Activated CD8-positive, alpha-beta memory T cell treated with anti-CD3 and anti-CD28 coated beads, Interleukin-2, amount 50 U/mL, for 48 hours (primary cell): Measurements from ENCODE around the gene GPBAR1.

Experiments
- DNase-seq: peaks from one replicate; pipeline ENCODE4 v3.0.0-alpha.2; 2020

The GPBAR1 gene

GRCh38 chr2:218286570-218287459 lies 26.0 kb downstream of the GPBAR1 start:
- DNase-seq: peak; percentile 83

- no peak for DNase-seq
Observed at GRCh38 chr2:218289639-218290315, 29.0 kb downstream of the GPBAR1 start.

- no peak for DNase-seq
Observed at GRCh38 chr2:218290316-218291261, 29.8 kb downstream of the GPBAR1 start.

GRCh38 chr2:218291318-218292047 lies 30.7 kb downstream of the GPBAR1 start:
- no peak for DNase-seq

- peak; percentile 91 for DNase-seq
Observed at GRCh38 chr2:218292048-218293014, 31.5 kb downstream of the GPBAR1 start, which contains the start of gene TMBIM1. Gene TMBIM1 (minus strand): TSS chr2:218292503. CDS start chr2:218282141, 10,362 bp downstream.

GRCh38 chr2:218293715-218294429 lies 33.1 kb downstream of the GPBAR1 start:
- DNase-seq: no peak

- DNase-seq: no peak
Observed at GRCh38 chr2:218294430-218295022, 33.7 kb downstream of the GPBAR1 start.

- no peak for DNase-seq
Observed at GRCh38 chr2:218295029-218295428, 34.2 kb downstream of the GPBAR1 start.

GRCh38 chr2:218296200-218296599 lies 35.4 kb downstream of the GPBAR1 start:
- DNase-seq: no peak

GRCh38 chr2:218296847-218297246 lies 36.0 kb downstream of the GPBAR1 start:
- DNase-seq: no peak

GRCh38 chr2:218298314-218298875 lies 37.6 kb downstream of the GPBAR1 start:
- DNase-seq: no peak

GRCh38 chr2:218300141-218300540 lies 39.3 kb downstream of the GPBAR1 start:
- DNase-seq: no peak

GRCh38 chr2:218301176-218301819 lies 40.5 kb downstream of the GPBAR1 start:
- peak; percentile 92 for DNase-seq

GRCh38 chr2:218305383-218305782 lies 44.6 kb downstream of the GPBAR1 start:
- no peak for DNase-seq

GRCh38 chr2:218306184-218306920 lies 45.5 kb downstream of the GPBAR1 start:
- DNase-seq: no peak

GRCh38 chr2:218307415-218308090 lies 46.7 kb downstream of the GPBAR1 start:
- DNase-seq: no peak

GRCh38 chr2:218310853-218311540 lies 50.2 kb downstream of the GPBAR1 start:
- DNase-seq: no peak
